HCT116 (cell line): ENCODE data around the gene SLC4A9. TPM values are rescaled to one million over a fixed set of nuclear protein-coding genes. Genes with fewer than 3 reads are reported as not detected.

Experiments used
- ATAC-seq: fragments of 200-7000 bp; cut with Tn5 transposase; 2 replicates; pipeline ENCODE4 v1.9.1; 2020; ENCODE audit warnings: mild to moderate bottlenecking, moderate library complexity
- BruUV-seq: library from RNA; stranded (reverse); fragments of 400-500 nt; replicated peaks from 2 replicates; lab custom pipeline; 2021; lab: Mats Ljungman, UMichigan
- CTCF ChIA-PET: fragments of 300-600 bp; sonication (Branson Sonifier 250); formaldehyde crosslinking; loops from one replicate; lab custom pipeline; 2021; ENCODE audit warnings: antibody characterized with exemption; lab: Charles Lee
- POLR2A ChIA-PET: fragments of 300-600, 350-600 bp; sonication (Branson Sonifier 250); formaldehyde crosslinking; loops from one replicate; lab custom pipeline; 2021; ENCODE audit warnings: antibody characterized with exemption; lab: Charles Lee
- RAD21 ChIA-PET, 2 experiments: fragments of 300-600 bp; sonication (Branson Sonifier 250); formaldehyde crosslinking; loops; one replicate each; lab custom pipeline; 2023; ENCODE audit warnings: low total read pairs in 2 of 2; ENCODE audit not compliant: uncharacterized antibody in 2 of 2, unreplicated experiment in 2 of 2, low non-redundant PET in 1 of 2; lab: Charles Lee
- DNase-seq: peaks from one replicate; pipeline ENCODE4 v3.0.0-alpha.2; 2010; ENCODE audit warnings: low read depth, low spot score
- H2AFZ ChIP-seq: fragments of 200-600 bp; shearing (Covaris generic), sonication (generic); 2 replicates; pipeline ENCODE4 v1.6.1; 2017; ENCODE audit warnings: low read depth, mixed run types, mixed read lengths, antibody characterized with exemption, low read length; ENCODE audit not compliant: poor library complexity, severe bottlenecking
- H3K27ac ChIP-seq: 2 replicates; pipeline ENCODE4 v1.5.1; 2012; ENCODE audit warnings: low read depth, low read length
- H3K27me3 ChIP-seq: fragments of 200-600 bp; sonication (generic); 2 replicates; pipeline ENCODE4 v1.6.1; 2016; ENCODE audit warnings: mixed run types, low read length, mixed read lengths; ENCODE audit not compliant: insufficient read depth
- H3K36me3 ChIP-seq, 2 experiments: fragments of 200-500 bp in 1 of 2; fragments of 200-600 bp in 1 of 2; sonication (Bioruptor generic) in 1 of 2; sonication (generic) in 1 of 2; 2 replicates each; pipeline versions ENCODE4 v1.5.1 to v1.6.1; 2014 to 2016; ENCODE audit warnings: low read length in 2 of 2, inconsistent platforms in 1 of 2, mixed read lengths in 1 of 2, mixed run types in 1 of 2; ENCODE audit not compliant: insufficient read depth in 2 of 2, control insufficient read depth in 1 of 2
- H3K4me1 ChIP-seq, 2 experiments: fragments of 200-600 bp in 1 of 2; sonication (generic) in 1 of 2; 2 replicates each; pipeline versions ENCODE4 v1.5.1 to v1.6.1; 2012 to 2017; ENCODE audit warnings: low read length in 2 of 2, inconsistent platforms in 1 of 2, mild to moderate bottlenecking in 1 of 2, mixed read lengths in 1 of 2, mixed run types in 1 of 2, moderate library complexity in 1 of 2; ENCODE audit not compliant: insufficient read depth in 2 of 2, control insufficient read depth in 1 of 2
- H3K4me2 ChIP-seq: fragments of 200-600 bp; sonication (generic); 2 replicates; pipeline ENCODE4 v1.6.1; 2017; ENCODE audit warnings: mixed run types, low read length, mixed read lengths
- H3K4me3 ChIP-seq, 2 experiments: fragments of 200-600 bp in 1 of 2; sonication (generic) in 1 of 2; replicated peaks in 1 of 2; 2 replicates each; pipeline ENCODE4 v1.5.1; 2011 to 2016; ENCODE audit warnings: low read length in 2 of 2, control low read depth in 1 of 2, low read depth in 1 of 2, mild to moderate bottlenecking in 1 of 2, mixed read lengths in 1 of 2, mixed run types in 1 of 2
- H3K79me2 ChIP-seq: fragments of 200-600 bp; sonication (generic); 2 replicates; pipeline ENCODE4 v1.6.1; 2017; ENCODE audit warnings: mild to moderate bottlenecking, mixed run types, low read length, moderate library complexity, mixed read lengths; ENCODE audit not compliant: insufficient read depth
- H3K9ac ChIP-seq: fragments of 200-600 bp; sonication (generic); 2 replicates; pipeline ENCODE4 v1.6.1; 2016; ENCODE audit warnings: low read length, mixed read lengths
- H3K9me2 ChIP-seq: fragments of 200-600 bp; sonication (generic), shearing (Covaris generic); 2 replicates; pipeline ENCODE4 v1.6.1; 2017; ENCODE audit warnings: mixed run types, mild to moderate bottlenecking, moderate library complexity; ENCODE audit not compliant: insufficient read depth
- H3K9me3 ChIP-seq, 2 experiments: fragments of 200-500 bp in 1 of 2; fragments of 200-600 bp in 1 of 2; sonication (Bioruptor generic) in 1 of 2; sonication (generic) in 1 of 2; 2 replicates each; pipeline ENCODE4 v1.6.1; 2014 to 2017; ENCODE audit warnings: low read length in 2 of 2, mixed read lengths in 2 of 2, inconsistent platforms in 1 of 2, low read depth in 1 of 2, mild to moderate bottlenecking in 1 of 2, mixed run types in 1 of 2, moderate library complexity in 1 of 2; ENCODE audit not compliant: control insufficient read depth in 1 of 2, insufficient read depth in 1 of 2
- H4K20me1 ChIP-seq: fragments of 200-600 bp; sonication (generic), shearing (Covaris generic); 2 replicates; pipeline ENCODE4 v1.6.1; 2017; ENCODE audit warnings: mixed run types, mild to moderate bottlenecking, moderate library complexity; ENCODE audit not compliant: insufficient read depth
- CEBPB ChIP-seq: IDR thresholded peaks from 2 replicates; pipeline ENCODE4 v1.6.1; 2012; ENCODE audit warnings: low read depth
- CTCF ChIP-seq, 3 experiments: fragments of 200-600 bp in 1 of 3; sonication (generic) in 1 of 3; IDR thresholded peaks in 2 of 3; conservative IDR thresholded peaks in 1 of 3; 2 replicates each; pipeline ENCODE4 v1.5.1; 2012 to 2017; ENCODE audit warnings: low read depth in 2 of 3, low read length in 2 of 3, antibody characterized with exemption in 1 of 3, borderline replicate concordance in 1 of 3, control low read depth in 1 of 3, mild to moderate bottlenecking in 1 of 3, mixed read lengths in 1 of 3, mixed run types in 1 of 3, moderate library complexity in 1 of 3; ENCODE audit not compliant: insufficient read depth in 1 of 3
- EGR1 ChIP-seq: IDR thresholded peaks from 2 replicates; pipeline ENCODE4 v1.6.1; 2012; ENCODE audit warnings: low read depth
- ELF1 ChIP-seq: IDR thresholded peaks from 2 replicates; pipeline ENCODE4 v1.6.1; 2012; ENCODE audit warnings: low read depth, borderline replicate concordance
- EZH2 ChIP-seq: fragments of 200-600 bp; sonication (generic); IDR thresholded peaks from 2 replicates; pipeline ENCODE4 v1.6.1; 2017; ENCODE audit warnings: antibody characterized with exemption, mixed run types
- FOSL1 ChIP-seq: IDR thresholded peaks from 2 replicates; pipeline ENCODE4 v1.6.1; 2012; ENCODE audit warnings: low read depth
- JUND ChIP-seq: IDR thresholded peaks from 2 replicates; pipeline ENCODE4 v1.6.1; 2012
- POLR2A ChIP-seq: IDR thresholded peaks from 2 replicates; pipeline ENCODE4 v1.7.0; 2011; ENCODE audit warnings: borderline replicate concordance; ENCODE audit not compliant: insufficient read depth, insufficient read length; ENCODE audit errors: extremely low read depth
- RAD21 ChIP-seq: IDR thresholded peaks from 2 replicates; pipeline ENCODE4 v1.6.1; 2012; ENCODE audit warnings: low read depth, mild to moderate bottlenecking
- SIN3A ChIP-seq: IDR thresholded peaks from 2 replicates; pipeline ENCODE4 v1.6.1; 2012; ENCODE audit warnings: low read depth
- YY1 ChIP-seq: IDR thresholded peaks from 2 replicates; pipeline ENCODE4 v1.6.1; 2011; ENCODE audit warnings: low read length, low read depth, moderate library complexity, mild to moderate bottlenecking; ENCODE audit not compliant: insufficient replicate concordance; ENCODE audit errors: extremely low read depth
- ZFX ChIP-seq: fragments of 450-650 bp; IDR thresholded peaks from 2 replicates; pipeline ENCODE4 v1.6.1; 2017
- ZNF274 ChIP-seq: fragments of 200-500 bp; sonication (Bioruptor generic); IDR thresholded peaks from 2 replicates; pipeline ENCODE4 v1.6.1; 2014; ENCODE audit warnings: mild to moderate bottlenecking, low read depth, low read length, inconsistent platforms
- intact Hi-C: fragments of 100-400 bp; cut with micrococcal nuclease; formaldehyde crosslinking; loops from 2 replicates; pipeline ENCODE4 v1.10.0; 2022
- total RNA-seq: library from RNA; stranded (reverse); gene quantifications from one replicate; pipeline ENCODE4 v1.2.1, GENCODE V29; 2021; ENCODE audit not compliant: unreplicated experiment
- TF ChIP-seq, protein P1 (sequence below): IDR thresholded peaks from 2 replicates; pipeline ENCODE4 v1.6.1; 2012

SLC4A9 gene
- total RNA-seq, 1 experiment from 2014 or later: 0.49 TPM

- Histone ChIP-seq H3K4me2 (no peak overlapping the region), H3K79me2 (no peaks in the 10 kb centered on the region), H3K36me3 (peaks cover 0 to 8% of the 10 kb centered on the region in 2 experiments; a peak in 1 of 4 replicates), H3K27ac (no peak overlapping the region), H3K9ac (no peak overlapping the region), H3K4me1 (peaks cover 15 to 20% of the 10 kb centered on the region in 2 experiments), H3K9me3 (no peaks in the 10 kb centered on the region), H2AFZ (no peak overlapping the region), H3K4me3 (no peak overlapping the region), H3K27me3 (no peaks in the 10 kb centered on the region), H4K20me1 (no peaks in the 10 kb centered on the region), H3K9me2 (no peaks in the 10 kb centered on the region)
- CTCF ChIA-PET: no interaction called here
- no peak for ATAC-seq
- TF ChIP-seq ELF1 (no peak), SIN3A (no peak), YY1 (no peak), CEBPB (no peak), POLR2A (no peak), CTCF (IDR thresholded peaks at IDR 0.05 in 2 of 3, conservative IDR thresholded peaks at IDR 0.05 in 1 of 3; ENCODE audit: borderline replicate concordance in 1 of 3, insufficient read depth in 1 of 3, low read depth in 2 of 3, low read length in 2 of 3) (no peak), FOSL1 (no peak)
- POLR2A ChIA-PET: no interaction called here
- intact Hi-C loops: no loop called here
- BruUV-seq: no TSS peak
- no peak for DNase-seq
- RAD21 ChIA-PET: no interaction called here
Observed at GRCh38 chr5:140341591-140341990, 18.4 kb upstream of the SLC4A9 start.

DNA sequence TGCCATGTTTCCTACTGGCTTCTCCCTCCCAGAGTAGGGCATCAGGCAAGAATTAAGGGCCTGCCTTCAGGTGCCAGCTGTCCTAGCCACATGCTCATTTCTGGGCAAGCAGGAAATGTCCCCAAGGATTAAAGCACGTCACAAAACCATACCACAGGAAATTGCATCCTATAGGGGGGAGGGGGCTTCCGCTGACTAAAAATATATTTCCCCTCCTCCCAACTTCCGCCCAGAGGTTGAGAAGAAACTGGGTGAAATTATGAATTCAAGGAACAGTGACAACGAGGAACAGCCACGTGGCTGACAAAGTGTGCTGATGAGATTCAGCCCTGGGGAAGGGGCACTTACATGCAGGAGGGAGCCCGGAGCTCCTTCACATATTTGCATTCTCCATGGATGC lies 17.7 kb upstream of the SLC4A9 start:
- no peaks in the 10 kb centered on the region for H3K9me3 ChIP-seq
- intact Hi-C loops: no loop called here
- no peak overlapping the region for H3K4me3 ChIP-seq
- H3K27me3 ChIP-seq: no peaks in the 10 kb centered on the region
- H3K9ac ChIP-seq: no peak overlapping the region
- RAD21 ChIA-PET: no interaction called here
- no peak overlapping the region for H3K4me2 ChIP-seq
- TF ChIP-seq EZH2 (no peak), JUND (no peak), RAD21 (no peak), CTCF (IDR thresholded peaks at IDR 0.05 in 2 of 3, conservative IDR thresholded peaks at IDR 0.05 in 1 of 3; ENCODE audit: borderline replicate concordance in 1 of 3, insufficient read depth in 1 of 3, low read depth in 2 of 3, low read length in 2 of 3) (no peak), ZNF274 (no peak), CEBPB (no peak), SIN3A (no peak), EGR1 (no peak), ZFX (no peak), YY1 (no peak)
- TF ChIP-seq, protein P1, sequence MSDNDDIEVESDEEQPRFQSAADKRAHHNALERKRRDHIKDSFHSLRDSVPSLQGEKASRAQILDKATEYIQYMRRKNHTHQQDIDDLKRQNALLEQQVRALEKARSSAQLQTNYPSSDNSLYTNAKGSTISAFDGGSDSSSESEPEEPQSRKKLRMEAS: no peak
- DNase-seq (no peak), ATAC-seq (no peak)
- H3K27ac ChIP-seq: no peak overlapping the region
- H3K36me3 ChIP-seq: peaks cover 0 to 8% of the 10 kb centered on the region in 2 experiments; a peak in 1 of 4 replicates
- no peaks in the 10 kb centered on the region for H4K20me1 ChIP-seq
- no peaks in the 10 kb centered on the region for H3K79me2 ChIP-seq
- BruUV-seq: no TSS peak
- H3K4me1 ChIP-seq: peaks cover 18 to 26% of the 10 kb centered on the region in 2 experiments
- H2AFZ ChIP-seq: no peak overlapping the region
- CTCF ChIA-PET: no interaction called here
- POLR2A ChIA-PET: no interaction called here
- no peaks in the 10 kb centered on the region for H3K9me2 ChIP-seq
